Astrocyte (in vitro differentiated cells and primary cell): ENCODE measurements around the gene CSGALNACT2.

Experiments used
- EZH2 ChIP-seq: IDR thresholded peaks from 2 replicates; pipeline ENCODE4 v1.6.1; 2012; ENCODE audit warnings: mild to moderate bottlenecking, low read length, inconsistent platforms; ENCODE audit not compliant: insufficient read depth
- TF ChIP-seq, protein P1 (sequence below): IDR thresholded peaks from 2 replicates; pipeline ENCODE4 v1.5.1; 2011; ENCODE audit warnings: low read depth, mild to moderate bottlenecking, inconsistent platforms, low read length, moderate library complexity; ENCODE audit not compliant: insufficient read depth

GRCh38 chr10:43119416-43120115, 18.7 kb upstream of the CSGALNACT2 start:
- TF ChIP-seq, protein P1, sequence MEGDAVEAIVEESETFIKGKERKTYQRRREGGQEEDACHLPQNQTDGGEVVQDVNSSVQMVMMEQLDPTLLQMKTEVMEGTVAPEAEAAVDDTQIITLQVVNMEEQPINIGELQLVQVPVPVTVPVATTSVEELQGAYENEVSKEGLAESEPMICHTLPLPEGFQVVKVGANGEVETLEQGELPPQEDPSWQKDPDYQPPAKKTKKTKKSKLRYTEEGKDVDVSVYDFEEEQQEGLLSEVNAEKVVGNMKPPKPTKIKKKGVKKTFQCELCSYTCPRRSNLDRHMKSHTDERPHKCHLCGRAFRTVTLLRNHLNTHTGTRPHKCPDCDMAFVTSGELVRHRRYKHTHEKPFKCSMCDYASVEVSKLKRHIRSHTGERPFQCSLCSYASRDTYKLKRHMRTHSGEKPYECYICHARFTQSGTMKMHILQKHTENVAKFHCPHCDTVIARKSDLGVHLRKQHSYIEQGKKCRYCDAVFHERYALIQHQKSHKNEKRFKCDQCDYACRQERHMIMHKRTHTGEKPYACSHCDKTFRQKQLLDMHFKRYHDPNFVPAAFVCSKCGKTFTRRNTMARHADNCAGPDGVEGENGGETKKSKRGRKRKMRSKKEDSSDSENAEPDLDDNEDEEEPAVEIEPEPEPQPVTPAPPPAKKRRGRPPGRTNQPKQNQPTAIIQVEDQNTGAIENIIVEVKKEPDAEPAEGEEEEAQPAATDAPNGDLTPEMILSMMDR = no peak
- TF ChIP-seq EZH2 = no peak
